Caco-2 (cell line): ENCODE measurements around the gene OTOP2. TPM values are rescaled to one million over a fixed set of nuclear protein-coding genes. Genes with fewer than 3 reads are reported as not detected.

Experiments
- BruUV-seq: library from RNA; stranded (reverse); fragments of 400-500 nt; replicated peaks from 2 replicates; lab custom pipeline; 2021; lab: Mats Ljungman, UMichigan
- CTCF ChIA-PET: fragments of 300-600 bp; sonication (Branson Sonifier 250); formaldehyde crosslinking; loops from one replicate; lab custom pipeline; 2022; ENCODE audit warnings: antibody characterized with exemption; lab: Charles Lee
- POLR2A ChIA-PET: fragments of 300-600 bp; sonication (Branson Sonifier 250); formaldehyde crosslinking; loops from one replicate; lab custom pipeline; 2022; ENCODE audit warnings: antibody characterized with exemption; lab: Charles Lee
- DNase-seq, 2 experiments: peaks; one replicate each; pipeline versions ENCODE4 v3.0.0 to v3.0.0-alpha.2; 2020 to 2022
- H3K27me3 ChIP-seq: replicated peaks from 2 replicates; pipeline ENCODE4 v1.6.0; 2011; ENCODE audit warnings: low read length; ENCODE audit not compliant: control insufficient read depth, insufficient read depth
- H3K36me3 ChIP-seq: 2 replicates; pipeline ENCODE4 v1.5.1; 2011; ENCODE audit warnings: low read length; ENCODE audit not compliant: control insufficient read depth, insufficient read depth
- H3K4me1 ChIP-seq: fragments of 250-450 bp; sonication (Bioruptor Pico); 2 replicates; pipeline ENCODE4 v1.5.1; 2020; ENCODE audit warnings: mild to moderate bottlenecking
- H3K4me3 ChIP-seq: 2 replicates; pipeline ENCODE4 v1.5.1; 2011; ENCODE audit warnings: low read depth, mild to moderate bottlenecking, control low read depth, low read length
- H3K9me3 ChIP-seq: fragments of 250-450 bp; sonication (Bioruptor Pico); 2 replicates; pipeline ENCODE4 v1.5.1; 2020; ENCODE audit warnings: mild to moderate bottlenecking, moderate library complexity
- H3K27ac Mint-ChIP-seq: one replicate; pipeline ENCODE4 v1.8.0; 2022; ENCODE audit warnings: mixed read lengths; ENCODE audit not compliant: unreplicated experiment
- H3K27me3 Mint-ChIP-seq: one replicate; pipeline ENCODE4 v1.8.0; 2022; ENCODE audit warnings: mixed read lengths; ENCODE audit not compliant: insufficient read depth, unreplicated experiment
- H3K36me3 Mint-ChIP-seq: one replicate; pipeline ENCODE4 v1.8.0; 2022; ENCODE audit warnings: mild to moderate bottlenecking, mixed read lengths; ENCODE audit not compliant: insufficient read depth, unreplicated experiment
- H3K4me1 Mint-ChIP-seq: one replicate; pipeline ENCODE4 v1.8.0; 2022; ENCODE audit warnings: low read depth, mixed read lengths; ENCODE audit not compliant: unreplicated experiment
- H3K4me3 Mint-ChIP-seq: one replicate; pipeline ENCODE4 v1.8.0; 2022; ENCODE audit warnings: mild to moderate bottlenecking, moderate library complexity, mixed read lengths; ENCODE audit not compliant: unreplicated experiment
- H3K9me3 Mint-ChIP-seq: one replicate; pipeline ENCODE4 v1.8.0; 2022; ENCODE audit warnings: mixed read lengths; ENCODE audit not compliant: unreplicated experiment
- CTCF ChIP-seq, 2 experiments: fragments of 200-600 bp in 1 of 2; IDR thresholded peaks; 1 replicate in 1 of 2; 2 replicates in 1 of 2; pipeline versions ENCODE4 v1.5.1 to v1.8.0; 2011 to 2022; ENCODE audit warnings: antibody characterized with exemption in 1 of 2, control low read depth in 1 of 2, inconsistent platforms in 1 of 2, low read depth in 1 of 2, low read length in 1 of 2, mild to moderate bottlenecking in 1 of 2, moderate library complexity in 1 of 2; ENCODE audit not compliant: insufficient read depth in 1 of 2, severe bottlenecking in 1 of 2, unreplicated experiment in 1 of 2
- intact Hi-C: fragments of 100-400 bp; cut with micrococcal nuclease; formaldehyde crosslinking; loops from one replicate; pipeline ENCODE4 v1.10.0; 2022; ENCODE audit not compliant: unreplicated experiment
- total RNA-seq: library from RNA; stranded (reverse); gene quantifications from 2 replicates; pipeline ENCODE4 v1.2.3, GENCODE V29; 2022

Gene OTOP2
- total RNA-seq, 1 experiment from 2014 or later = not detected

DNA sequence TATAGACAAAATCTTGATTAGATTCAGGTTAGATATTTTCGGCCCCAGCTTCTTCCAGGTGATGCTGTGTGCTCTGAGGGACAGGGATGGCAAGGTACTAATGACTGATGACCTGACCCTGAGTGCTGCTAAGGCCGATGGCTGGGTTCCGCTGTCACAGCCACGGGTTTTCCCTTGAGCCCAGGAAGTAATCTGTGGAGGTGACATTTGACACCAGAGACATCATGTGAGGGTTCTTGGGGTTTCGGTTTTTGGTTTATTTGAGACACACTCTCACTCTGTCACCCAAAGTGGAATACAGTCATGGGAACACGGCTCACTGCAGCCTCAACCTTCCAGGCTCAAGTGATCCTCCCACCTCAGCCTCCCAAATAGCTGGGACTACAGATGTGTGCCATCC is 21.5 kb downstream of the OTOP2 start:
- no peak overlapping the region for H3K4me3 ChIP-seq
- ChIA-PET POLR2A (no interaction called here), CTCF (no interaction called here)
- H3K4me1 Mint-ChIP-seq = no peaks in the 10 kb centered on the region
- intact Hi-C loops = no loop called here
- no peak overlapping the region for H3K27ac Mint-ChIP-seq
- H3K36me3 Mint-ChIP-seq = no peaks in the 10 kb centered on the region
- no TSS peak for BruUV-seq
- no peaks in the 10 kb centered on the region for H3K9me3 ChIP-seq
- H3K27me3 Mint-ChIP-seq = peaks cover 13% of the 10 kb centered on the region
- H3K27me3 ChIP-seq = no peaks in the 10 kb centered on the region
- no peak for DNase-seq
- H3K36me3 ChIP-seq = no peaks in the 10 kb centered on the region
- H3K4me3 Mint-ChIP-seq = no peak overlapping the region
- H3K4me1 ChIP-seq = no peaks in the 10 kb centered on the region
- TF ChIP-seq CTCF (IDR thresholded peaks at IDR 0.05; ENCODE audit: insufficient read depth in 1 of 2, low read depth in 1 of 2, low read length in 1 of 2, severe bottlenecking in 1 of 2, unreplicated experiment in 1 of 2) = no peak
- no peaks in the 10 kb centered on the region for H3K9me3 Mint-ChIP-seq

GRCh38 chr17:74946641-74947040 is 22.6 kb downstream of the OTOP2 start:
- no peak for TF ChIP-seq CTCF (IDR thresholded peaks at IDR 0.05; ENCODE audit: insufficient read depth in 1 of 2, low read depth in 1 of 2, low read length in 1 of 2, severe bottlenecking in 1 of 2, unreplicated experiment in 1 of 2)
- no peak overlapping the region for H3K27ac Mint-ChIP-seq
- Histone ChIP-seq H3K4me1 (no peaks in the 10 kb centered on the region), H3K36me3 (no peaks in the 10 kb centered on the region), H3K9me3 (no peaks in the 10 kb centered on the region), H3K27me3 (no peaks in the 10 kb centered on the region), H3K4me3 (no peak overlapping the region)
- no TSS peak for BruUV-seq
- no peaks in the 10 kb centered on the region for H3K36me3 Mint-ChIP-seq
- CTCF ChIA-PET = interaction anchor here (0.6 kb wide), 1 partner anchor 46 kb away, joined by 3 read pairs; no protein-coding TSS in a partner anchor
- H3K9me3 Mint-ChIP-seq = no peaks in the 10 kb centered on the region
- H3K27me3 Mint-ChIP-seq = peaks cover 13% of the 10 kb centered on the region
- no peak for DNase-seq
- POLR2A ChIA-PET = no interaction called here
- no peaks in the 10 kb centered on the region for H3K4me1 Mint-ChIP-seq
- no peak overlapping the region for H3K4me3 Mint-ChIP-seq
- intact Hi-C loops = no loop called here

DNA sequence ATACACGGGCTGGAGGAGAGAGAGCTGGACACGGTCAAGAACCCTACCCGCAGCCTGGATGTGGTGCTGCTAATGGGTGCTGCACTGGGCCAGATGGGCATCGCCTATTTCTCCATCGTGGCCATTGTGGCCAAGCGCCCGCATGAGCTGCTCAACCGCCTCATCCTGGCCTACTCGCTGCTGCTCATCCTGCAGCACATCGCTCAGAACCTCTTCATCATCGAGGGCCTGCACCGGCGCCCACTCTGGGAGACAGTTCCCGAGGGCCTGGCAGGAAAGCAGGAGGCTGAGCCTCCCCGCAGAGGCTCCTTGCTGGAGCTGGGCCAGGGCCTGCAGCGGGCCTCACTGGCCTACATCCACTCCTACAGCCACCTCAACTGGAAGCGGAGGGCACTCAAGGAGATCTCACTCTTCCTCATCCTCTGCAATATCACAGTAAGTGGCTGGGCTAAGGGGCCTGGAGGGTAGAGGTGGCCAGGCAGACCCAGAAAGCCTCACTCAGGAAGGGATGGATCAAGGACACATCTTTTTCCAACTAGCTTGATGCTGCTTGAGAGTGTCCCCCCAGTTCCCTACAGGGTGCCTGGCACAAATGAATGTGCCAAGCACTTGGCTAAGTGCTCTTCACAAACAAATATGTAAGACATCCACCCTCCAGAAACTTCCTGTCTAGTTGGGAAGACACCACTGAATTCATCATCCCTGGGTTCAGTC is 23.1 kb downstream of the OTOP2 start:
- no peak for TF ChIP-seq CTCF (IDR thresholded peaks at IDR 0.05; ENCODE audit: insufficient read depth in 1 of 2, low read depth in 1 of 2, low read length in 1 of 2, severe bottlenecking in 1 of 2, unreplicated experiment in 1 of 2)
- H3K36me3 Mint-ChIP-seq = no peaks in the 10 kb centered on the region
- Histone ChIP-seq H3K9me3 (no peaks in the 10 kb centered on the region), H3K36me3 (no peaks in the 10 kb centered on the region; the same call in 1 of the 2 replicates), H3K27me3 (no peaks in the 10 kb centered on the region), H3K4me1 (no peaks in the 10 kb centered on the region), H3K4me3 (no peak overlapping the region)
- no peak for DNase-seq
- peaks cover 9% of the 10 kb centered on the region for H3K27me3 Mint-ChIP-seq
- no peaks in the 10 kb centered on the region for H3K4me1 Mint-ChIP-seq
- ChIA-PET POLR2A (no interaction called here), CTCF (interaction anchor here (0.6 kb wide), 1 partner anchor 45 kb away, joined by 3 read pairs; no protein-coding TSS in a partner anchor)
- BruUV-seq = no TSS peak
- intact Hi-C loops = no loop called here
- no peaks in the 10 kb centered on the region for H3K9me3 Mint-ChIP-seq
- no peak overlapping the region for H3K4me3 Mint-ChIP-seq
- H3K27ac Mint-ChIP-seq = no peak overlapping the region
